Suppressor macrophage treated with lipopolysaccharide for 1 hour (primary cell): Measurements from ENCODE around the gene CDC42SE2.

Experiments
- DNase-seq, 3 donors: peaks; one replicate each; pipeline ENCODE4 v3.0.0-alpha.2; 2020 to 2022

The CDC42SE2 gene

DNA sequence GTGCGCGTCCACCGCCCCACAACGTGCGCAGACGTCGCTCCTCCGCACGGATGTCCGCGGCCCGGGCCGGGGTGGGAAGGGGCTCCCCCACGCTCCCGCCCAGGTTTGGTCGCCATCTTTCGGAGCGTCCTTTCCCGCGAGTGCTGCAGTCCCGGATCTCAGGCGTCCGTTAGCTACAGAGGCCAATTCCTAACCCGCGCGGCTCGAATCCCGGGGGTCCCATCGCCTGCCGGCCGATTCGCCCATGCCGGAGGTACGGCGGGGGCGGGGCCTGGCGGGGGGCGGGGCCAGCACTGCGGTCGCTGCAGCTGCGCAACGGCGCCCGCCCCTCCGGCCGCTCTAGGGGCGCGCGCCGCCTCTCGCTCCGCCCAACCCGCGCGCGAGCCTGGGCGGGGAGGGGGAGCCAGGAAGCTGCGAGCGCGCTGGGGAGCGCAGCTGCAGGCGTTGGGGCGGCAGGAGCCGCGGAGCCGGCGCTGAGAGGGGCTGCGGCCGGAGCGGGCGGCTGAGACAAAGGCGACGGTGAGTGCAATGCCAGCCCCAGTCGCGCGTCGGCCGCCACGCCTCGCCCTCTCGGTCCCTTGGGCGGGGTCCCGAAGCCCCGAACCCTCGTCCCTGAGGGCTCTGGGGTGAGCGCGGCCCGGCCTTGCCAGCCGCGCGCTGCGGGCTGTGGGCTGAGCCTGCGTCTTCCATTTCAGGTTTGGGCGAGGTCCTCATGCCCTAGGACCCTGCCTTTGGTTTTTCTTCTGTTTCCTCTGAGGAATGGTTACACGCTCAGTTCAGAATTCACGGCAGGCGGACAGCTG is at the start of gene CDC42SE2:
TSS of gene CDC42SE2 (plus strand) at position 406 of the 803 bp plus-strand sequence. CDS start 95,441 bp downstream, outside the sequence.
- peak; percentile 94 to 98 (median 96) for DNase-seq

DNA sequence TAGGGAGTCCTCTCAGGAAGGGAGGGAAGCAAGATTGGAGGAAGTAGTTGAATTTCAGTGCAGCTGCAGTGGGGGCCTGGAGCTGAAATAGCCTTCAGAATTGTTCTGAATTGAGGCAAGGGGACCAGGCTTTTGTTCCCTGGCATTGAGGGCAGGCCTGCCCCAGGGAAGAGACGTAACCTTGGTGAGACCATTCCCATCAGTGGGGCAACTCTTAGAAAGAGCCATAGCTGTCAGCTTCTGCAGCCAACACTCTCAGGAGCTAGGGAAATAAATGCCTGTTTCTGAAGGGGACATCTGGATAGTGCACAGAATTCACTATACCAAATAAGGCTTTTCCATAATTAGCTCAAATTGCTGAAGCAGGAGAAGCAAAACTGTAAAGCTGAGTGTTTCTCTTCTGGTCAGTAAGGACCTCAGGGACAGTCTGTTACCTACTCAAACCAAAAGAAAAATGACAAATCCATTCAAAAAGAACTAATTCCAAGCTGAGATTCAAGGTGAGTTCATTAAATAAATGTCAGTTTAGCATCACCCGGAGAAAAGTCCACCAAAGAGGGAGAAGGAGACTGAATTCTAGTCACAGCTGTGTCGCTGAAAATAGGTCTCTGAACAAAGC is 49.1 kb upstream of the CDC42SE2 start:
- DNase-seq, result no peak

DNA sequence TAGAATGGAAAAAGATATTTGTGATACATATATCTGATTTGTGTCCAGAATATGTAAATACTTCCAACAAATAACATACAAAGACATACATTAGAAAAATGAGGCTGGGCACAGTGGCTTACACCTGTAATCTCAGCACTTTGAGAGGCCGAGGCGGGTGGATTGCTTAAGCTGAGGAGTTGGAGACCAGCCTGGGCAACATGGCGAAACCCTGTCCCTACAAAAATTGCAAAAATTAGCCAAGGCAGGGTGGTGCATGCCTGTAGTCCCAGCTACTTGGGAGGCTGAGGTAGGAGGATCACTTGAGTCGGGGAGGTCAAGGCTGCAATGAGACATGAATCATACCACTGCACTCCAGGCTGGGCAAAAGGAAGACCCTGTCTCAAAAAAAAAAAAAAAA is 46.1 kb upstream of the CDC42SE2 start:
- DNase-seq, result no peak

DNA sequence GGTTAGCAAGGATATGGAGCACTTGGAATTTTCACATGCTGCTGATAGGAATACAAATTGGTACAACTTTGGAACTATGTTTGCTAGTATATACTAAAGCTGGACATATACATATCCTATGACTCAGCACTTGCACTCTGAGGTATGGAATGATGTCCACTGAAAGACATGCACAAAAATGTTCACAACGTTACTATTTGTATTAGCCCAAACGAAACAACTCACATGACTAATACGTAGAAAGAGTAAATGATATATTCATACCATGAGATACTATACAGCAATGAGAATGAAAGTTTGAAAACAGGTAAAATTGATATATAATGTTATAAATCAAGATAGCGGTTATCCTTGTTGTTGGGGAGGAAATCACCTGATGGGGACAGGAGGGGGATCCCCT is 45.5 kb upstream of the CDC42SE2 start:
- no peak for DNase-seq

GRCh38 chr5:131220566-131220965 is 43.3 kb upstream of the CDC42SE2 start:
- no peak for DNase-seq

DNA sequence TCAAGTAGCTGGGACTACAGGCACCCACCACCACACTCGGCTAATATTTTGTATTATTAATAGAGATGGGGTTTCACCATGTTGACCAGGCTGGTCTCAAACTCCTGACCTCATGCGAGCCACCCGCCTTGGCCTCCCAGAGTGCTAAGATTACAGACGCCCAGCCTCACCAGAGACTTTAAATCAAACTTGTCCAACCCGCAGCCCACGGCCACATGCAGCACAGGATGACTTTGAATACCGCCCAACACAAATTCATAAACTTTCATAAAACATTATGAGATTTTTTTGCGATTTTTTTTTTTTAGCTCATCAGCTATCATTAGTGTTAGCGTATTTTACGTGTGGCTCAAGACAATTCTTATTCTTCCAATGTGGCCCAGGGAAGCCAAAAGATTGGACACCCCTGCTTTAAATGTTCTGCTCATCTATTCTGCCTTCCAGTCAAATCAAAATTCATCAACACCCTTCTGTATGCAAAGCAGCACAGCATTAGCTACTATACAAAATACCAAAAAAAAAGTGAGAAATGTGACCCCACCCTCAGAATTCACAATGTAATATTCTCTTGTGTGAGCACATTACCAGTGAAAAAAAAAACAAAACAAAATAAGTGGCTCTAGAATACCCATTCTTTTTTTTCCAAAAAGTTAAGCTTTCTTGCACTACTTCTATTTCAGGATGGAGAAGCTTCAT is 42.7 kb upstream of the CDC42SE2 start:
- DNase-seq, result no peak

DNA sequence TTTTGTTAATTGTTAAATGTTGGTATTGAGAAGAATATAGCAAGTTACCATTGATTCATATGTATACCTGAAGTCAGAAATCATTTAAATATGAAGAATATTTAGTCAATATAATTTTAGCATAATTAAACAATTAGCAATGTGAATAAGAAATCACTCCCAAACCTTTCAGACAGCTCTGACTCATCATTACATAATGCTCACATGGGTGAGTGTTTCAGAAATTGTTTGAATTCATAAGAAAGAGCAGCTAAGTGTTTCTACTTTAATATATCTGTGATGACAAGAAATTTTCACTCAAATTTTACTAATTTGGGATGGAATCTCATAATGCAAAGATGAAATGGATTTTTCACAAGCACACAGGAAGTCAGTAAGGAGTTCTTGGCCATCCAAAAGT is 42.0 kb upstream of the CDC42SE2 start:
- peak; percentile 57 to 83 (median 78) for DNase-seq

GRCh38 chr5:131222731-131223130 is 41.1 kb upstream of the CDC42SE2 start:
- no peak for DNase-seq

GRCh38 chr5:131223751-131224386 is 40.0 kb upstream of the CDC42SE2 start:
- DNase-seq, result no peak

DNA sequence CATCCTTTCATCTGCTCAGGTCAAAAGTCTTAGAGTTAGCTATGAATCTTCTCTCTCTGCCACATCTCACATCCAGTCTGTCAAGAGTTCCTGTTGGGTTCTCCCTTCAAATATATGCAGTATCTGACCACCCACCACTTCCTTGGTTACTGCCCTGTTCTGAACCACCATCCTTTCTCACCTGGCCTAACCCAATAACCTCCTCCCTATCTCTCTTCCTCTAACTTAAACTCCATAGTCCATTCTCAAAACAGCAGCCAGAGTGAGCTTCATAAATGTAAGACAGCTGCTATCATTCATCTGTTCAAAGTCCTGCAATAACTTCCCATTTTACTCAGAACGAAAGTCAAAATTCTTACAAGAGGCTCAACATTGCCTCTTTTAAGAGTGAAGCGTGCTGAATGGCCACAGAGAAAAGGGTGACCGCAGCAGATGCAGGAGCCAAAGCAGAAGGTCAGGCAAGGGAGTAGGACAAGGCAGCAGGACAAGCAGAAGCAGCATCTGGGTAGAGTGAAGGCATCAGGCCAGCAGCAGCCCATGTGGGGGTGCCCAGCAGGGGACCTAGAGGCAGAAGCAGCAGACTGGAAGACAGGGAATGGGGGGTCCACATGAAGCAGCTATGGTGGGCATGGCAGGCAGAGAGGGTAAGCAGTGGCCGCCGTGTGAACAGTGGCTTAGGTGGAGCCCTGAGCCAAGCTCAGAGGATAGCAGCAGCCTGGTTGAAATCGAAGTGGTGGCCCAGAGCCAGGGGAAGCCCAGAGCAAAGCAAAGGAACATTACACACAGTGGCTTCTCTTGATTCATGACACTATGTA is 39.3 kb upstream of the CDC42SE2 start:
- DNase-seq, result peak; percentile 68 to 87 (median 85)

DNA sequence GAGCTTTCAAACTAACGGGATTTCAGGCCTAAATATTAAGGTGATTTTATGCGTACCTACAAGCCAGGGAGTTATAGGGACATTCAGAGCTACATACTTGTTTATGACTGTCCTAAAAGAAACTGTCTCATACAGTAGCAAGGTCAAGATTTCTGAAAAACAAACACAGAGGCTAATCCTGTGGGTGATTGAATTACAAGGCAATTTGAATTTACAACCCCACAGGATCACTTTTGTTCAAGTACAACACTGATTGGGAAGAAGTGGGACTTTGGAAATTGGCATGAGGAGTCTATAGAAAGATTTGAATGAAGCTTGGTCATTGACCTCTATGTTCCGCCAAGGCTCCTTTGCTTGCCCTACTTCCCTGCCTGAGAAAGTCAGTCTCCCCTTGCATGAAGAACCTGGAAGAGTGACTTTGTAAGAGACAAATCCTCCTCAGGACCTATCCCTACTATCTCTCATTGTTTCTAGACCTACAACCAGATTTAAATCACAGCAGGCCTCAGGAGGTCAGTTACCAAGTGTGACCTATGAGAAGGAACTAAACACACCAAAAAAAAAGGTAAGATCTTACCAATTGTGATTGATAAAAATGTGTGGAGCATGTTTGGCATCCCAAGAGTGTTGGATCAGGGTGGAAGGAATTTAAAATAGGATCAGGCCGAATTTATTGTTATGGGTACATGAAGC is 38.4 kb upstream of the CDC42SE2 start:
- DNase-seq, result no peak

DNA sequence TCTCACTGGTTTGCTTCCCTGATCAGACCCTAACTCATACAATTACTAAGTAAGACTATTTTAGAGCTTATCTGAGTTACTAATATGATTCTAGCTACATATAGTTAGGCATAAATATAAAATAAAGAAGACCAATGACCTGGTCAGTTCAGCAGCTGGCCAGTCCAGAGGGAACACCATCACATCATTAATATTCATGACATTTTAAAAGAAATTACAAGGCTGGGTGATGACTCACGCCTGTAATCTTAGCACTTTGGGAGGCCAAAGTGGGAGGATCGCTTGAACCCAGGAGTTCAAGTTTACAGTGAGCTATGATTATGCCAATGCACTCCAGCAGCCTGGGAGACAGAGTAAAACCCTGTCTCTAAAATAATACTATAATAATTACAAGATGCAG is 37.0 kb upstream of the CDC42SE2 start:
- no peak for DNase-seq

DNA sequence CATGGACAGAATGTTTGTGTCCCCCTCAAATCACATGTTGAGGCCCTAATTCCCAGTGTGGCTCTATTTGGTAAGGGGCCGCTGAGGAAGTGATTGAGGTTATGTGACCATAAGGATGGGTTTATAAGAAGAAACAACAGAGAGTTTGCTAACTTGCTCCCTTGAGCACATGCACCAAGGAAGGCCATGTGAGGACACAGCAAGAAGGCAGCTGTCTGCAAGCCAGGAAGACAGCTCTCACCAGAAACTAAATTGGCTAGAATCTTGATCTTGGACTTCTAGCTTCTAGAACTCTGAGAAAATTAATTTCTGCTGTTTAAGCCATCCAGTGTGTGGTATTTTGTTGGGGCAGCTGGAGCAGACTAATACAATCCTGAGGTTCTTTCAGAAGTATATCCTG is 35.2 kb upstream of the CDC42SE2 start:
- DNase-seq, result no peak

GRCh38 chr5:131229623-131230022 is 34.2 kb upstream of the CDC42SE2 start:
- DNase-seq, result no peak

DNA sequence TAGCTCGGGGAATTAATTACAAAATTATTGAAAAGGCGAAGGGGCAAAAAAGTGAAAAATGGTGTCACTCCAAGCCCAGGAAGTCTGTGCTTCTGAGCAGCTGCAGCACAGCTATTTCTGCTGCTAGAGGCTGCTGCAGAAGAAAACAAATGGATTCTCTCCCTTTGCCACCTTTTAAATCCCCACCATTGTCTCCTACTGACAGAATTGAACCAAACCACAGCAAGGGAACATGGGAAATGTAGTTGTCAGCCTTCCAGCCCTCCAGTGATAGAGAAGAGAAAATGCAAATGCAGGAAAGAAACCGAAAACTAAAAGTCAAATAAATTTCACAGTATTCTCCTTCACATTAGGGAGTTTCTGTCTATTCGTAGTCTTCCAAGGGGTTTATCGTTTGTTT is 33.4 kb upstream of the CDC42SE2 start:
- peak in 1 of 3 donors; percentile 26 for DNase-seq

DNA sequence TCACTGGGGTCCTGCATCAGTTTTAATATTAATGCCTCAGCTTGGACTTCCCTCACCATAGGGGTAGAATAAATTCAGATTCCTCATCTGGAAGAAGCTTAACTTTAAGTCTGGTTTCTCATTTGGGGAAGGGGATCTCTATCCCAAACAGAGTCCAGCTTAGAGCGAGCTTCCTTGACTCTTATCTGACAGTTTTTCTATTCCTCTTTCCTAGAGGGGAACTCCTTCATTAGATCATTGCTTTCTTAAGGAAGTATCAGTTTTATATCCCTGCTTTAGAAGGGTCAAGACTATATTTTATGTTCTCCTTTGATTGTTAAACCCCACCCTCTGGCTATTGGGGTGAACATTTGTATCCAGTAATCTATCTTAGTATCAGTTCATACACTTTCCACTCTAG is 24.2 kb upstream of the CDC42SE2 start:
- peak; percentile 55 to 81 (median 69) for DNase-seq

DNA sequence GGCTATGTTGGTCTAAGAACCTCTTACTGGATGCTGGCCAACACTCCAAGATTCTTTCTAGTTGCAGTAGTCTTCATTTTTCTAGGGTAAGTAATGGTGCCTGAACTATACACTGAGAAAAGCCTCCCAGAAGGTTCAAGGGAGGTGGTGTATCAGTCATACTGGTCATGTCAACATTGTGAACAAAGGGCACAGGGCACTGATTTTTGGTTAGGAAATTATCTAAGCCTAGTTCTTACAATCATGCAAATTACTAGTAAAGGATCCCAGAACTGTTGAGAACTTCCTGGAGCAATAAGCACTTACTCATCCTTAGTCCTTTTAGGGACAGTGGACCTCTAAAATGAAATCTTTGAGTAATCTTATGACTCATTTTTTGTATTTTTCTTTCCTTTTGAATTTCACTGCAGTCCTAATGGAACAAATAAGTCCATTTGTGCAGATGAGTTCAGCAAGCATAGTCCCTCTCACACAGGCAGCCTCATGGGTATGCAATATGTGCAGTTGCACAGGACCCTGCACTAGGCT is 21.1 kb upstream of the CDC42SE2 start:
- peak; percentile 84 to 99 (median 94) for DNase-seq

DNA sequence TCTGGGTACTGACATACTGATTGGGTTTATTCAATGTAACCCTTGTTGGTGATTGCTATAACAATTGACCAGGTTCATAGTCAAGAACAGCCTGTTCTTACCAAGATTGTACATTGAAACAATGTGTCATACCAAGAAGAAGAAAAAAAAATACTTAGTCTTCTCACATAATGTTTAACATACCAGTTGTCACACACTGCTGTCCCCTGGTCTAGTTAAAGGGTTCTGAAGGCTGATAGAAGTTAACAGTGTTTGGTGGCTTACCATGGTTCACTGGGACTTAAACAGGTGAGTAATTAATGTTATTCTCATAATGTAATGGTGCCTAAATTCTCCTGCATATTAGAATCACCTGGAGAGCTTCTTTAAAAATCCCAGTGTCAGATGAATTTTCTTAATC is 18.5 kb upstream of the CDC42SE2 start:
- no peak for DNase-seq

DNA sequence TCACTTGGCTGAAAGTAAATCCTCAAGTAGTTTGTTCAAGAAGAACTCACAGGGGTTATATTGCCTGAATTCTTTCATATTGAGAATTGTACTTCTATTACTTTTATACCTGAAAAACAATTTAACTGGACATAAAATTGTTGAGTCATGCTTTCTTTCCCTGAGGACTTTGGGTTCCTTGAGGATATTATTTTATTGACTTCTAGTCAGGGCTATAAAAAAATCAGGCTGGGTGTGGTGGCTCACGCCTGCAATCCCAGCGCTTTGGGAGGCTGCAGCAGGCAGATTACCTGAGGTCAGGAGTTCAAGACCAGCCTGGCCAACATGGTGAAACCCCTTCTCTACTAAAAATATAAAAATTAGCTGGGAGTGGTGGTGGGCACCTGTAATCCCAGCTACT is 17.9 kb upstream of the CDC42SE2 start:
- DNase-seq, result no peak

GRCh38 chr5:131246504-131246903 is 17.3 kb upstream of the CDC42SE2 start:
- no peak for DNase-seq

GRCh38 chr5:131250751-131251475 is 12.9 kb upstream of the CDC42SE2 start:
- peak; percentile 72 to 87 (median 82) for DNase-seq
